ENCODE measurements around the gene LAMA5. TPM values are rescaled to one million over a fixed set of nuclear protein-coding genes. Genes with fewer than 3 reads are reported as not detected.

The LAMA5 gene
- total RNA-seq, 1 donor from 2014 or later, result 5.4 TPM

- DNase-seq (ENCODE audit: low read depth in 2 of 2), result peak; percentile 55 to 58
These were observed 38.2 kb upstream of the LAMA5 start for GRCh38 chr20:62405108-62405980.

- DNase-seq (ENCODE audit: low read depth in 2 of 2), result no peak
These were observed 37.6 kb upstream of the LAMA5 start for GRCh38 chr20:62404761-62405107.

GRCh38 chr20:62404112-62404665 is 37.1 kb upstream of the LAMA5 start:
- no peak for DNase-seq (ENCODE audit: low read depth in 2 of 2)

- no peak for DNase-seq (ENCODE audit: low read depth in 2 of 2)
These were observed 36.2 kb upstream of the LAMA5 start for GRCh38 chr20:62403331-62403730.

- DNase-seq (ENCODE audit: low read depth in 2 of 2), result no peak
These were observed 35.5 kb upstream of the LAMA5 start for GRCh38 chr20:62402456-62403150.

- DNase-seq (ENCODE audit: low read depth in 2 of 2), result peak in 1 of 2 donors; percentile 22
These were observed 34.2 kb upstream of the LAMA5 start for GRCh38 chr20:62401331-62401779.

GRCh38 chr20:62400541-62400940 is 33.4 kb upstream of the LAMA5 start:
- DNase-seq (ENCODE audit: low read depth in 2 of 2), result no peak

GRCh38 chr20:62400021-62400420 is 32.9 kb upstream of the LAMA5 start:
- no peak for DNase-seq (ENCODE audit: low read depth in 2 of 2)

GRCh38 chr20:62398120-62398821 is 31.2 kb upstream of the LAMA5 start:
- DNase-seq (ENCODE audit: low read depth in 2 of 2), result no peak

GRCh38 chr20:62396367-62397239 is 29.5 kb upstream of the LAMA5 start:
- DNase-seq (ENCODE audit: low read depth in 2 of 2), result peak in 1 of 2 donors; percentile 34

GRCh38 chr20:62395311-62396242 is 28.5 kb upstream of the LAMA5 start:
- no peak for DNase-seq (ENCODE audit: low read depth in 2 of 2)

- DNase-seq (ENCODE audit: low read depth in 2 of 2), result no peak
These were observed 27.4 kb upstream of the LAMA5 start for GRCh38 chr20:62394248-62395245.

GRCh38 chr20:62393830-62394229 is 26.7 kb upstream of the LAMA5 start:
- no peak for DNase-seq (ENCODE audit: low read depth in 2 of 2)

- no peak for DNase-seq (ENCODE audit: low read depth in 2 of 2)
These were observed 26.2 kb upstream of the LAMA5 start for GRCh38 chr20:62393335-62393665.

GRCh38 chr20:62392621-62393334 is 25.7 kb upstream of the LAMA5 start:
- no peak for DNase-seq (ENCODE audit: low read depth in 2 of 2)

- no peak for DNase-seq (ENCODE audit: low read depth in 2 of 2)
These were observed 24.9 kb upstream of the LAMA5 start for GRCh38 chr20:62392077-62392418.

- DNase-seq (ENCODE audit: low read depth in 2 of 2), result no peak
These were observed 24.3 kb upstream of the LAMA5 start for GRCh38 chr20:62391165-62392076.
